HEK293 (cell line): ENCODE data around the gene RIMS4.
"Not testable (repeated sequence)": the region's sequence is repeated elsewhere in the genome, so short reads cannot be mapped to it uniquely, and the experiment has no call there.

ENCODE experiments used
- CTCF ChIA-PET: fragments of 350-600 bp; formaldehyde crosslinking; extraction: SDS; loops from one replicate; lab custom pipeline; 2021; ENCODE audit warnings: antibody characterized with exemption; lab: Yijun Ruan, JAX
- POLR2A ChIA-PET: fragments of 300-600 bp; formaldehyde crosslinking; extraction: SDS; loops from one replicate; lab custom pipeline; 2020; ENCODE audit warnings: antibody characterized with exemption, inconsistent platforms; lab: Yijun Ruan, JAX
- H3K27ac ChIP-seq: fragments of 200-500 bp; sonication (Bioruptor generic); 2 replicates; pipeline ENCODE4 v1.5.1; 2014; ENCODE audit warnings: low read depth, low read length, control low read depth, inconsistent platforms; ENCODE audit errors: extremely low read depth
- H3K36me3 ChIP-seq, 2 experiments: fragments of 200-500 bp in 1 of 2; sonication (Bioruptor generic) in 1 of 2; 1 replicate in 1 of 2; 2 replicates in 1 of 2; pipeline ENCODE4 v1.5.1; 2014 to 2017; ENCODE audit warnings: inconsistent platforms in 2 of 2, low read length in 2 of 2; ENCODE audit not compliant: control insufficient read depth in 2 of 2, insufficient read depth in 1 of 2
- H3K4me1 ChIP-seq: fragments of 200-500 bp; sonication (Bioruptor generic); 2 replicates; pipeline ENCODE4 v1.5.1; 2014; ENCODE audit warnings: mild to moderate bottlenecking, low read length, inconsistent platforms; ENCODE audit not compliant: control insufficient read depth, insufficient read depth
- H3K4me3 ChIP-seq: 2 replicates; pipeline ENCODE4 v1.5.1; 2011; ENCODE audit warnings: low read depth, mild to moderate bottlenecking, control low read depth, low read length, moderate library complexity
- H3K9me3 ChIP-seq: fragments of 200-500 bp; sonication (Bioruptor generic); 2 replicates; pipeline ENCODE4 v1.5.1; 2014; ENCODE audit warnings: low read depth, low read length, inconsistent platforms; ENCODE audit not compliant: control insufficient read depth, insufficient read depth
- BCL11B ChIP-seq: fragments of 450-650 bp; formaldehyde crosslinking; IDR thresholded peaks from 2 replicates; pipeline ENCODE4 v1.5.1; 2016; ENCODE audit warnings: low read depth, missing biosample characterization, missing genetic modification characterization
- SP2 ChIP-seq: fragments of 450-650 bp; formaldehyde crosslinking; IDR thresholded peaks from 2 replicates; pipeline ENCODE4 v1.5.1; 2016; ENCODE audit warnings: missing biosample characterization, missing genetic modification characterization
- ZBTB10 ChIP-seq: fragments of 450-650 bp; formaldehyde crosslinking; IDR thresholded peaks from 2 replicates; pipeline ENCODE4 v1.5.1; 2016; ENCODE audit warnings: missing biosample characterization, missing genetic modification characterization
- ZBTB17 ChIP-seq: fragments of 450-650 bp; formaldehyde crosslinking; IDR thresholded peaks from 2 replicates; pipeline ENCODE4 v1.5.1; 2016; ENCODE audit warnings: missing biosample characterization, missing genetic modification characterization
- ZBTB49 ChIP-seq: fragments of 450-650 bp; formaldehyde crosslinking; IDR thresholded peaks from 2 replicates; pipeline ENCODE4 v1.5.1; 2016; ENCODE audit warnings: missing biosample characterization, missing genetic modification characterization, low read depth
- ZNF133 ChIP-seq: fragments of 450-650 bp; formaldehyde crosslinking; IDR thresholded peaks from 2 replicates; pipeline ENCODE4 v1.5.1; 2016; ENCODE audit warnings: missing biosample characterization, missing genetic modification characterization
- ZNF366 ChIP-seq: fragments of 450-650 bp; formaldehyde crosslinking; conservative IDR thresholded peaks from 2 replicates; pipeline ENCODE4 v1.5.1; 2016; ENCODE audit warnings: missing biosample characterization, missing genetic modification characterization
- ZNF391 ChIP-seq: fragments of 450-650 bp; formaldehyde crosslinking; IDR thresholded peaks from 2 replicates; pipeline ENCODE4 v1.5.1; 2016; ENCODE audit warnings: low read depth, missing biosample characterization, missing genetic modification characterization, borderline replicate concordance
- ZNF394 ChIP-seq: fragments of 450-650 bp; formaldehyde crosslinking; IDR thresholded peaks from 2 replicates; pipeline ENCODE4 v1.5.1; 2016; ENCODE audit warnings: missing biosample characterization, missing genetic modification characterization, mild to moderate bottlenecking, moderate library complexity, borderline replicate concordance
- ZNF433 ChIP-seq: fragments of 450-650 bp; formaldehyde crosslinking; IDR thresholded peaks from 2 replicates; pipeline ENCODE4 v1.5.1; 2016; ENCODE audit warnings: missing biosample characterization, missing genetic modification characterization, low read depth
- ZNF548 ChIP-seq: fragments of 450-650 bp; formaldehyde crosslinking; IDR thresholded peaks from 2 replicates; pipeline ENCODE4 v1.5.1; 2016; ENCODE audit warnings: missing biosample characterization, missing genetic modification characterization
- ZNF624 ChIP-seq: fragments of 450-650 bp; formaldehyde crosslinking; IDR thresholded peaks from 2 replicates; pipeline ENCODE4 v1.5.1; 2017; ENCODE audit warnings: missing biosample characterization, missing genetic modification characterization
- ZNF626 ChIP-seq: fragments of 450-650 bp; sonication (Bioruptor Pico); formaldehyde crosslinking; IDR thresholded peaks from 2 replicates; pipeline ENCODE4 v1.5.1; 2018; ENCODE audit warnings: missing biosample characterization, missing genetic modification characterization, inconsistent platforms
- ZSCAN5A ChIP-seq: fragments of 450-650 bp; formaldehyde crosslinking; IDR thresholded peaks from 2 replicates; pipeline ENCODE4 v1.5.1; 2016; ENCODE audit warnings: missing biosample characterization, missing genetic modification characterization
- TF ChIP-seq, protein P1 (sequence below): fragments of 450-650 bp; formaldehyde crosslinking; IDR thresholded peaks from 2 replicates; pipeline ENCODE4 v1.5.1; 2017; ENCODE audit warnings: missing biosample characterization, missing genetic modification characterization
- TF ChIP-seq, protein P2 (sequence below): sonication (generic); formaldehyde crosslinking; IDR thresholded peaks from 2 replicates; pipeline ENCODE4 v1.8.1; 2022; ENCODE audit warnings: mild to moderate bottlenecking, moderate library complexity, missing genetic modification reagents

RIMS4 gene

DNA sequence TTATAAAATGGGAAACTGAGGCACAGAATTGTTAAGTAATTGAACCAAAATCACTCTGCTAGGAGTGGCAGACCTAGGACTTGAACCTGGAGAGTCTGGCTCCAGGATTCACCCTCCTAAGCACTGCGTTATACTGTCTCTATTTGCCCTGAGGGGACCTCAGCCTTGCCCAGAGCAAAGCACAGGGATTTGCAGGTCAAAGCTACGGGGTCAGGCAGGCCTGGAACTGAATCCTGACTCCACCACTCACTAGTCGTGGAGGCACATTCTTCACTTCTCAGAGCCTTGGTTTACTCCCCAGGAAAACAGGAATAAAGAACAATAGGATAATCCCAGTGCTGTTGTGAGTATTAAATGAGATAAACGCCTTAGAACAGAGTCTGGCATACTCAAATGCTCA is 45.3 kb downstream of the RIMS4 start:
- ChIA-PET CTCF (no interaction called here), POLR2A (no interaction called here)
- TF ChIP-seq ZBTB10 (tag by site-specific recombination) (no peak), ZNF624 (tag by site-specific recombination) (no peak), ZNF433 (tag by site-specific recombination) (no peak), ZNF133 (tag by site-specific recombination) (no peak), ZNF626 (tag by site-specific recombination) (no peak), BCL11B (tag by site-specific recombination) (no peak), ZBTB49 (tag by site-specific recombination) (no peak), ZSCAN5A (tag by site-specific recombination) (no peak), SP2 (tag by site-specific recombination) (no peak), ZNF394 (tag by site-specific recombination) (no peak), ZNF548 (tag by site-specific recombination) (no peak), ZNF391 (tag by site-specific recombination) (no peak)
- TF ChIP-seq, protein P1, sequence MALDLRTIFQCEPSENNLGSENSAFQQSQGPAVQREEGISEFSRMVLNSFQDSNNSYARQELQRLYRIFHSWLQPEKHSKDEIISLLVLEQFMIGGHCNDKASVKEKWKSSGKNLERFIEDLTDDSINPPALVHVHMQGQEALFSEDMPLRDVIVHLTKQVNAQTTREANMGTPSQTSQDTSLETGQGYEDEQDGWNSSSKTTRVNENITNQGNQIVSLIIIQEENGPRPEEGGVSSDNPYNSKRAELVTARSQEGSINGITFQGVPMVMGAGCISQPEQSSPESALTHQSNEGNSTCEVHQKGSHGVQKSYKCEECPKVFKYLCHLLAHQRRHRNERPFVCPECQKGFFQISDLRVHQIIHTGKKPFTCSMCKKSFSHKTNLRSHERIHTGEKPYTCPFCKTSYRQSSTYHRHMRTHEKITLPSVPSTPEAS (tag by site-specific recombination): no peak
- TF ChIP-seq, protein P2, sequence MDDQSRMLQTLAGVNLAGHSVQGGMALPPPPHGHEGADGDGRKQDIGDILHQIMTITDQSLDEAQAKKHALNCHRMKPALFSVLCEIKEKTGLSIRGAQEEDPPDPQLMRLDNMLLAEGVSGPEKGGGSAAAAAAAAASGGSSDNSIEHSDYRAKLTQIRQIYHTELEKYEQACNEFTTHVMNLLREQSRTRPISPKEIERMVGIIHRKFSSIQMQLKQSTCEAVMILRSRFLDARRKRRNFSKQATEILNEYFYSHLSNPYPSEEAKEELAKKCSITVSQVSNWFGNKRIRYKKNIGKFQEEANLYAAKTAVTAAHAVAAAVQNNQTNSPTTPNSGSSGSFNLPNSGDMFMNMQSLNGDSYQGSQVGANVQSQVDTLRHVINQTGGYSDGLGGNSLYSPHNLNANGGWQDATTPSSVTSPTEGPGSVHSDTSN (CRISPR knock-in tag): no peak
- Histone ChIP-seq H3K9me3 (no peaks in the 10 kb centered on the region), H3K4me1 (no peaks in the 10 kb centered on the region), H3K27ac (no peak overlapping the region), H3K4me3 (no peak overlapping the region), H3K36me3 (no peaks in the 10 kb centered on the region)

DNA sequence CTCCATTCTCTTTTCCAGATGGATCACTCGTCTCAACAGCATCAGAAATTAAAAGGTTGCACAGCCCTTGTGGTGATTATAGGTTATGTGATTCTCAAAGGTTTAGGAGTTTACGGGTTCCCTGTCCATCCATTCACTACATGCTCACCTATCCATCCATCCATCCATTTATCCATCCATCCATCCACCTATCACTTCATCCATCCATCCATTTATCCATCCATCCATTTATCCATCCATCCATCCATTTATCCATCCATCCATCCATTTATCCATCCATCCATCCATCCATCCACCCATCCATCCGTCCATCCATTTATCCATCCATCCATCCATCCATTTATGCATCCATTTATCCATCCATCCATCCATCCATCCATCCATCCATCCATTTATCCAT is 46.5 kb downstream of the RIMS4 start:
- POLR2A ChIA-PET, CTCF ChIA-PET: not testable (repeated sequence)
- TF ChIP-seq ZNF366 (tag by site-specific recombination) (peak; percentile 93), ZBTB17 (tag by site-specific recombination) (peak; percentile 90)

More for the DNA sequence above, 46.5 kb downstream of the RIMS4 start:
- not testable (repeated sequence) for H3K4me3 ChIP-seq, H3K27ac ChIP-seq, H3K9me3 ChIP-seq, H3K4me1 ChIP-seq, H3K36me3 ChIP-seq
